GM12874 (cell line): ENCODE results near the gene FOXK1.

ENCODE experiments used
- TF ChIP-seq, protein P1 (sequence below): IDR thresholded peaks from 2 replicates; pipeline ENCODE4 v1.5.1; 2011; ENCODE audit warnings: low read depth, mild to moderate bottlenecking, control low read depth, low read length, moderate library complexity; ENCODE audit not compliant: insufficient read depth

FOXK1 gene

DNA sequence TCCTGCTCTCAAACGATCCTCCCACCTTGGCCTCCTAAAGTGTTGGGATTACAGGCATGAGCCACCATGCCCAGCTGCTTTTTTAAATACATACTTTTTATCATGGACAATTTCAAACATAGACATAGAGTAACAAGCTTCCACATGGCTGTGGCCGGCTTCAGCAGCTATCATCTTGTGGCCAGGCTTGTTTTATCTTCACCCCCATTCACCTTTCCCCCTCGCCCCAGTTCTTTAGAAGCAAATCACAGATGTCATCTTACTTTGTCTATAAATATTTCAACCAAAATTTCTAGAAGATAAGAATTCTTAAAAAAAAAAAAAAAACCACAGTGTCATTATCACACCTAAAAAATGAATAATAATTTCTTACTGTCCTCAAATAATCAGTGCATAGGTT is 5.9 kb downstream of the FOXK1 start:
- TF ChIP-seq, protein P1, sequence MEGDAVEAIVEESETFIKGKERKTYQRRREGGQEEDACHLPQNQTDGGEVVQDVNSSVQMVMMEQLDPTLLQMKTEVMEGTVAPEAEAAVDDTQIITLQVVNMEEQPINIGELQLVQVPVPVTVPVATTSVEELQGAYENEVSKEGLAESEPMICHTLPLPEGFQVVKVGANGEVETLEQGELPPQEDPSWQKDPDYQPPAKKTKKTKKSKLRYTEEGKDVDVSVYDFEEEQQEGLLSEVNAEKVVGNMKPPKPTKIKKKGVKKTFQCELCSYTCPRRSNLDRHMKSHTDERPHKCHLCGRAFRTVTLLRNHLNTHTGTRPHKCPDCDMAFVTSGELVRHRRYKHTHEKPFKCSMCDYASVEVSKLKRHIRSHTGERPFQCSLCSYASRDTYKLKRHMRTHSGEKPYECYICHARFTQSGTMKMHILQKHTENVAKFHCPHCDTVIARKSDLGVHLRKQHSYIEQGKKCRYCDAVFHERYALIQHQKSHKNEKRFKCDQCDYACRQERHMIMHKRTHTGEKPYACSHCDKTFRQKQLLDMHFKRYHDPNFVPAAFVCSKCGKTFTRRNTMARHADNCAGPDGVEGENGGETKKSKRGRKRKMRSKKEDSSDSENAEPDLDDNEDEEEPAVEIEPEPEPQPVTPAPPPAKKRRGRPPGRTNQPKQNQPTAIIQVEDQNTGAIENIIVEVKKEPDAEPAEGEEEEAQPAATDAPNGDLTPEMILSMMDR, result no peak

DNA sequence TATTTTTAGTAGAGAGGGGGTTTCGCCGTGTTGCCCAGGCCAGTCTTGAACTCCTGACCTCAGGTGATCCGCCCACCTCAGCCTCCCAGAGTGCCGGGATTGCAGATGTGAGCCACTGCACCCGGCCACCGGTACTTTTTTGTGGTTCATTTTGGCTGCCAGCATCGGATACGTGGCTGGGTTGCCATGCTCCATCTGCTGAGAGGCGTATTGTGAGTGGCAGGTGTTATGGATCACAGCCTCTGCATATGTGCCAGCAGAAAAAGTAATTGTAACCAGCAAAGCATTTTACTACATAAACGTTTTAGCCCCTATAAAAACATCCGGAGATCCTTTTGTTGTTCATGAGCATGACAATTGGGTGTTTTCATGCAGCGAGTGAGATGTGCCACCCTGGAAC is 7.1 kb downstream of the FOXK1 start:
- TF ChIP-seq, protein P1, result no peak

DNA sequence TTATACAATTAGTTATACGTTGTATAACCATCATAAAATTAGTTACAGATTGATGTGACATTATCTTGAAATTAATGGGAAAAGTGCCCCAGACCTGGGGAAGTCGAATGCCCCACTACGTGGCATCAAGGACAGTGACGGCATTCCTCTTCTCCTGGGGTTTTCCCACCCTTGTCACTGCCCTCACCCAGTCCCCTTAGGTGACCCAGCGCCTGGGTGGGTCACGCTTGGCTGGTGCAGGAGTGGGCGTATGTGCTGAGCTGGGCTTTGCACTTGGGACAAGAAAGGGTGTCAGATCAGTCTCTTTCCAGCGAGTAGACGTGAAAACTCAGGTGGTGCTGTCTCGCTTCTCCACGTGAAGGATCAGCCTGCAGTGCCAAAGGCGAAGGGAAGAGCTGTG is 7.6 kb downstream of the FOXK1 start:
- TF ChIP-seq, protein P1, result no peak

DNA sequence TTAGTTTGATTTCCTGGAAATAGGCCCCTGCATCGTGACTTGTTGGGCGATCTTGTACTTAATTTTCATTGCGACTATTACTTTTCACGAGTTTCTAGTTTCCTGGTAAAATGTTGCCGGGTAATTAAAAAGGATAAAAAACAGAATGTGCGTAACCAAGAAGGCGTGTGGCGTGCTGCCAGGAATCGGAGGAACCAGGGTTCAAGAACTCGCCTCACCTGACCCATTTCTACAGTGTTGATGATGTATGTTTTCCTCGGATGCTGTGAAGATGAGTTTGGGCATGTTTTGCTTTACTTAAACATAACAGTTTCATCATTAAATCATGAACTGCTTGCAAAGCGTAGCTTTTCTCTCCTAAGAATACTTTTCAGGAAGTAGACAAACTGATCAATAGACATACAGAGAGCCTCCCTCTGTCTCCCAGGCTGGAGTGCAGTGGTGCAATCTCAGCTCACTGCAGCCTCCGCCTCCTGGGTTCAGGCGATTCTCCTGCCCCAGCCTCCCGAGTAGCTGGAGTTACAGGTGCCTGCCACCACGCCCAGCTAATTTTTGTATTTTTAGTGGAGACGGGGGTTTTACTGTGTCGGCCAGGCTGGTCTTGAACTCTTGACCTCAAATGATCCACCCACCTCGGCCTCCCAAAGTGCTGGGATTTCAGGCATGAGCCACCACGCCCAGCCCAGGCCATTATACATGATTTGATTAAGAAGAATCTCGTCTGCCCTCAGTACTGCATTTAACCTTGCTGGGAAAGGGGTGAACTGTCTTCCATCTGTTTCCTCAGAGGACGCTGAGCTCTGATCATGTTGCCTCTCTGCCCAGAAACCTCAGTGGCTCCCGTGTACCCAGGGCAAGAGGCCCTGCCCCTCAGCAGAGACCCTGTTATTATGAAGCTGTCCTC is 9.1 kb downstream of the FOXK1 start:
- TF ChIP-seq, protein P1, result no peak

DNA sequence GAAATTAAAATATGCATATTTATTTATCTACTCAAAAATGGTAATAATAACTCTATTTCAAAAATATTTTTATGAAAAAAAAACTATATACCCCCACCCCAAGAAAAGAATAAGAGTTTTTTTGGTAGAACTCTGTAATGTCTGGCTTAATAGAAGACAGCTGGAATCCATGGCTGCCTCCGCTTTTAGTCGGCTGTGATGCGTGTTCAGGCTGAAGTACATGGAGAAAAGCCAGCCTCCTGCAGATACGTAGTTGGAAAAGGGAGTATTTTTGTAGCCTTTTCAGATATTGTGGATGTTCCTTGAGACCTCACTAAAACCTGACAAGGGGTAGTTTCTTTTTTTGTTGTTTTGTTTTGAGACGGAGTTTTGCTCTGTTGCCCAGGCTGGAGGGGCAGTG is 10.0 kb downstream of the FOXK1 start:
- TF ChIP-seq, protein P1, result no peak

DNA sequence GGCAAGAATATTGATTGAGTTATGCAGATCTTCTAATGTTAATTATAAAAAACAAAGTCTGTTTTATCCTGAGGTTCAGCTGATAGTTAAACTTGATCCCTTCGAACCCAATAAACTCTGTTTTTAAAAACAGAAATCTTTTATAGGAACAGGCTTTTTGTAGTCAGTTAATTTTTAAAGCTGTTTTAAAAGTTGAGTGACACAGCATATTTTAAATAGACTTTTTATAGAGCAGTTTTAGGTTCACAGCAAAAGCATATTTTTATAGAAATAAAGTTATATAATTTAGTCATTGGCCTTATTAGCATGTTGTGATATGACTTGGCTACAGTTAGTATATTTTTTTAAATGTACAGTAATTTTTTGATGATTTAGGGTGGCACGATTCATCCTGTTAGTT is 11.1 kb downstream of the FOXK1 start:
- TF ChIP-seq, protein P1, result no peak

DNA sequence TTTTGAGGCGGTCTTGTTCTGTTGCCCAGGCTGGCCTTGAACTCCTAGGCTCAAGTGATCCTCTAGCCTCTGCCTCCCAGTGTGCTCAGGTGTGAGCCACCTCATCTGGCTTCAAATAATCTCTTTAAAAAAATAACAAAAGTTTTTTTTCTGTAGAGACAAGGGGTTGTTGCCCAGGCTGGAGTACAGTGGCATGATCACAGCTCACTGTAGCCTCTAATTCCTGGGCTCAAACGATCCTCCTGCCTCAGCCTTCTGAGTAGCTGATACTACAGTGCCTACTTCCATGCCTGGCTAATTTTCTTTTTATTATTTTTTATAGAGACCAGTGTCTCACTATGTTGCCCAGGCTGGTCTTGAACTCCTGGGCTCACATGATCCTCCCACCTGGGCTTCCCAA is 11.7 kb downstream of the FOXK1 start:
- TF ChIP-seq, protein P1, result no peak
